HG02678 (cell line): ENCODE measurements around the gene CPNE7.
"Not testable (repeated sequence)": the region's sequence is repeated elsewhere in the genome, so short reads cannot be mapped to it uniquely, and the experiment has no call there.

Experiments
- ATAC-seq: cut with Tn5 transposase; IDR thresholded peaks from one replicate; pipeline ENCODE4 v1.9.1; 2021; ENCODE audit warnings: mild to moderate bottlenecking, moderate library complexity; ENCODE audit not compliant: unreplicated experiment

The CPNE7 gene

DNA sequence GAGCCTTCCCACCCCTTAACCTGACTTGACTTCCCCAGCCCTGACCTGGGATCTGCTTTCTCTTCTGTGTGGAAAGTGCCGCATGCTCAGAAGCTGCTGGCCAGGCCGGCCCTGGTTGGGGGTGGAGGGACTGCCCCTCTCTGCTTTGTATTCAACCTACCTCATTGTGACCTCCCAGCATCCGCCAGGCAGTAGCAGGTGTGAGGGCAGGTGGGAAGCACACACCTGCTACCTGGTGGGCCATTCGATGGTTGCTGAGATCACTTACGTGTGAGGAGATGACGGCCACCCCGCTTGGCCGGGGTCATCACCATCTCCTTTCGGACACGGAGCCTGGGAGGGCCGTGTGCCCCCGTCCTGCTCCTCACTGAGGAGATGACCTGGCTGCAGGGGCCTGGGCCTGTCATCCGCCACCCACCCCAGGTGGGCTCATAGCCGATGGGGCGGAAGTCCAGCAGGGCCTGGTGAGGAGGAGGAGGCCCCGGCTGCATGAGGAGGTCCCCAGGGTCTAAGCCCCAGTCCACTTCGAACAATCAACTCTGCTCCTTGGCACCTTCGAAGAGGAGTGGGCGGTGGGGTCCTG lies 7.1 kb downstream of the CPNE7 start:
- ATAC-seq = no peak

DNA sequence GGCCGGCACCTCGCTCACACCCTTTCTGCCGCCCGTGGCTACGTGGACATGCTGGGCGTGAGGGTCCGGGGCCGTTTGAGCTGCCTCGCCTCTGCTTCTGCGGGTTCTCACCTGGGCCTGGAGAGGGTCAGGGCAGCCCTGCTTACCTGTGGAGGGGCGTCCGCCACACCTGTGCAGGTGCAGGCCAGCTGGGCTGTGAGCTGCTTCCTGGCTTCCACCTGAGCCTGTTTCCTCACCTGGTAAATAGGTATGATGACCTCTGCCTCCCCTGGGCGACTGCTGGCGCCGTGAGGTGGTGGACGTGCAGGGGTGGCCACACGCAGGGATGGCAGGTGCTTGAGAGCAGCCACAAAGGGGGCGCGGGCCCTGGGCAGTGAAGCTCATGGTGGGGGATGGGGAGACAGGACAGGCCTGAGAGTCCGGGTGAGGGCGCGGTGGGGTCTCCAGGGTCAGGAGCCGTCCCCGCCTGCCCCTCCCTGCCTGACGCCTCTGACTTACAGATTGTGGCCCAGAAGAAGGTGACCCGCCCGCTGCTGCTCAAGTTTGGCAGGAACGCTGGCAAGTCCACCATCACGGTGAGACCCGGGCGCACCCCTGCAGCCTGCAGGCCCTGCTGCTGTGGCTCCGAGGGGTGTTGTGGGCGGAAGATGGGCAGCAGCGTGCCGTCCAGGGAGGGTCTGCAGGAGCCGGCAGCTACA lies 7.8 kb downstream of the CPNE7 start:
- no peak for ATAC-seq

DNA sequence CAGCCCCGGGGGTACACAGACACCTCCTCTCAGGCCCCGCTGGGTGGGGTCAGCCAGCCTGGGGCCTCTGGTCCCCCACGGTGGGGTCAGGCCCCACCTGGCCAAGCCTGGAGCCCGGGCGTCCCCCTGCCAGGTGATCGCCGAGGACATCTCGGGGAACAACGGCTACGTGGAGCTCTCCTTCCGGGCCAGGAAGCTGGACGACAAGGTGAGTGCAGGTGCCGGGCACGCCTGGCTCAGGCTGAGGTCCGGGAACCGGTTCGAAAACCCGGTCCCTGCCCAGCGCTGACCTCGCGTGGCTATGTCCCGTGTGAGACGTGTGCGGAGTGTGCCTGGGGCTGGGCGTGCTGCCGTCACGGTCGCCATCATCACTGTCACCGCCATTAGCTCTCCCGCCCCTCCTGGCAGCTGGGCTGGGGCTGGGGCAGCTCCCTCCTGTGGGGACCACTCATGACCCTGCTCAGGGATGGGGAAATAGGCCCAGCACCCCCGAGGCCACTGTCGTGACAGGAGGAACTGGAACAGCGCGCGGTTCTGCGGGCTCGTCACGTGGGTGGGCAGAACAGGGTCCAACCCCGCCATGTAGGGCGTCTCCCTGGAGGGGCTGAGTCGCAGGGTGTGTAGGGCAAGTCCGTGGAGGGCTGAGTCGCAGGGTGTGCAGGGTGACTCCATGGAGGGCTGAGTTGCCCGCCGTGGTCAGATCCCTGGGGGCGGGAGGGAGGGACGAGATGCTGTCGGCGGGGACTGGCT lies 8.5 kb downstream of the CPNE7 start:
- ATAC-seq = no peak

DNA sequence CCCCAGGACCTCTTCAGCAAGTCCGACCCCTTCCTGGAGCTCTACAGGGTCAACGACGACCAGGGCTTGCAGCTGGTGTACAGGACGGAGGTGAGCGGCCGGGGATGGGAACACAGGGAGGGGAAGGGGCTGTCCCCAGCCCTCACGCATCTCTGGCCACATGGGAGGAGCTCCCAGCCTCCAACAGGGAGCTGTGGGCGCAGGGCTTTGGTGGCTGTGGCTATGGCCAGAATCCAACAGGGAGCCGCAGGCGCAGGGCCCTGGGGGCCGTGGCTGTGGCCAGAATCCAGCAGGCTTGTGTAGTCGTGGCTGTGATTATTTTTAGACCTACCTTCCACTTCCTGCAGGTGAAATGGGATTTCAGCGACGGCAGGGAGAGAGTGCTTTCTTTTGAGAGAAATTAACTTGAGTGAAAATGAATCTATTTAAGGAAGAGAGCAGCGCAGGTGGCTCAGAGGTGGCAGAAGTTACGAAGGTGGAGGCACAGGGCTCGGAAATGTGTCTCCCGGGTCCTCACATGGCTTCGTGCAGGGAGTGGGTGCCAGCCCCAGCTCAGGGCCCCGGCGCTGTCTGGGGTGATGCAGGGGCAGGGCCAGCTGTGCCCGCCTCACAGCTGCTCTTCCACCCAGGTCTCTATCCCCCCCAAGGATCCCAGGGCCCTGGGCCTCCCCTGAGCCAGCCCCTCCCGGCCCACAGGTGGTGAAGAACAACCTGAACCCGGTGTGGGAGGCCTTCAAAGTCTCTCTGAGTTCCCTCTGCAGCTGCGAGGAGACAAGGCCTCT lies 9.4 kb downstream of the CPNE7 start:
- ATAC-seq = no peak

DNA sequence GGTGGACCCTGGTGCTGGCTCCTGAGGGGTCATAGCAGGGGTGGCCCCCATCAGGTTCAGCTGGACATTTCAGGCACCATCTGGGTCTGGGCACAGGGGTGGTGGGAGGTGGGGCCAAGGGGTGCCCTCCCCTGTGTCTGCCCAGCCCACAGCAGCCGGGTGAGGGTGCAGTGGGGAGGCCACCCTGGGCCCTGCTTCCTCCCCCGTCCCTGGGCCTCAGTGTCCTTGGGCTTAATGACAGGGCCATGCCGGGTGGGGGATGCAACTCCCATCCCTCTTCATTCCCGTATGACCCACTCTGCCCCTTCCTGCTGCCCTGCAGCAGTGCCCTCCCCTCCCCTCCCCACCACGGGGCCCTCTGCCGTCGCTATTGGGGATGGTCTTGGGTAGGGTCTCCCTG lies 10.7 kb downstream of the CPNE7 start:
- ATAC-seq = no peak

DNA sequence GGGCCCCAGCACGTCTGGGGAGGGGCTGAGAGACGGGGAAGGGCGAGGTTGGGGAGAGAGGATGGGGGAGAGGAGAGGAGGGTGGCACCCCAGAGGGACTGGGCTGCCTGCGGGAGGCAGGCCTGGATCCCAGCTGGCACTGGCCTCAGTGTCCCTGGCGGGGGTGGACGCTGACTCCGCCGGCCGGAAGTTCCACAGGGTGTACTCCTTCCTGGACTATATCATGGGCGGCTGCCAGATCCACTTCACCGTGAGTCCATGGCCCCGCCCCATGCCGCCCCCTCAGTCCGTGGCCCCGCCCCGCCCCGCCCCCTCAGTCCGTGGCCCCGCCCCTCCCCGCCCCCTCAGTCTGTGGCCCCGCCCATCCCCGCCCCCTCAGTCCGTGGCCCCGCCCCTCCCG lies 11.3 kb downstream of the CPNE7 start:
- ATAC-seq = no peak

DNA sequence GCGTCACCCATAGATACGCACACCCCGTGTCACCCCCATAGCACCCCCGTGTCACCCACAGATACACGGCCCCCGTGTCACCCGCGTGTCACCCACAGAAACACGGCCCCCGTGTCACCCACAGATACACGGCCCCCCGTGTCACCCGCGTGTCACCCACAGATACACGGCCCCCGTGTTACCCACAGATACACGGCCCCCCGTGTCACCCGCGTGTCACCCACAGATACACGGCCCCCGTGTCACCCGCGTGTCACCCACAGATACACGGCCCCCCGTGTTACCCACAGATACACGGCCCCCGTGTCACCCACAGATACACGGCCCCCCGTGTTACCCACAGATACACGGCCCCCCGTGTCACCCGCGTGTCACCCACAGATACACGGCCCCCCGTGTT lies 12.1 kb downstream of the CPNE7 start:
- not testable (repeated sequence) for ATAC-seq

DNA sequence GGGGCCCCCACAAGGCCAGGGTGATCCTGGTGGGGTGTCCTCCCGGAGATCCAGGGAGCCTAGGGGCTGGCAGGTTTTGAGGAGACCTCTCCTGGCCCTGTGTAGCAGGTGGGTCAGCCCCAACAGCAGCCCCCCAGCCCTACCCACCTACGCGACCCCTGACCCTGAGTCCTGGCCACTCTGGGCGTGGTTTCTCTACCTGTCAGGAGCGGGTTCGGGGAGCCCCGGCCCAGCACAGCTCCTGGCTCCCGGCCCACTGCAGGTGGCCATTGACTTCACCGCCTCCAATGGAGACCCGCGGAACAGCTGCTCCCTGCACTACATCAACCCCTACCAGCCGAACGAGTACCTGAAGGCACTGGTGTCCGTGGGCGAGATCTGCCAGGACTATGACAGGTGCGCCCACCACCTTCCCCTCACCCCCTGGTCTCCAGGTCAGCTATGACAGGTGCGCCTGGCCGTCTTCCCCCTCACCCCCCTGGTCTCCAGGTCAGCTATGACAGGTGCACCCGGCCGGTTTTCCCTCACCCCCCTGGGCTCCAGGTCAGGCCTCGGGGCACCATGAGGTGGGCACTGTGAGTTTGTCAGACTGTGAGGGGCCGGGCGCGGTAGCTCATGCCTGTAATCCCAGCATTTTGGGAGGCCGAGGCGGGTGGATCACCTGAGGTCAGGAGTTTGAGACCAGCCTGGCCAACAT lies 13.0 kb downstream of the CPNE7 start:
- ATAC-seq = no peak

DNA sequence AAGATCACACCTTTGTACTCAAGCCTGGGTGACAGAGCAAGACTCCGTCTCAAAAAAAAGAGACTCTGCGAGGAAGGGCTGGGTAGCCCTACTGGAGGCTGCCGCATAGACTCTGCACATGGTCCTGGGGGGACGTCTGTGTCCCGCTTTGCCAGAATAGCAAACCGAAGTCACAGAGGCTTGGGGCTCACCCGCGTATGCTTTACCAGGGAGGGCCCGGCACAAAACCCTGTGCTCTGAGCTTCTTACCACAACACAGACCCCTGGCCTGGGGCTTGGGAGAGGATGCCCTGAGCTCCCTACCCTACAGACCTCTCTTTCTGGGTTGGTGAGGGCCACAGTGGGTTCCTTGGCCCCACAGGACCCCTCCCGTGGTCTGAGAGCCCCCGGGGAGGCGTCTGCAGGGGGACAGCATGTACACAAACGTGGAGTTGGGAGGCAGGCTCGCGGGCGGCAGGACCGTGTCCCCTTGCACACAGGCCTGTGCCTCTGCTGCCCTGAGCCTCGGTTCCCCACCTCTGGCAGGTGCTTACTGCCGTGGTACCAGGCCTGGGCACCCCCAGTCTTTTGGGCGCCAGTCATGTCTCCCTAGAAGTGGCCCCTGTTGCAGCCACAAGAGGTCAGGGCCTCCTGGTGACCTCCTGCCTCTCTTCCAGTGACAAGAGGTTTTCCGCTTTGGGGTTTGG lies 13.8 kb downstream of the CPNE7 start:
- no peak for ATAC-seq

DNA sequence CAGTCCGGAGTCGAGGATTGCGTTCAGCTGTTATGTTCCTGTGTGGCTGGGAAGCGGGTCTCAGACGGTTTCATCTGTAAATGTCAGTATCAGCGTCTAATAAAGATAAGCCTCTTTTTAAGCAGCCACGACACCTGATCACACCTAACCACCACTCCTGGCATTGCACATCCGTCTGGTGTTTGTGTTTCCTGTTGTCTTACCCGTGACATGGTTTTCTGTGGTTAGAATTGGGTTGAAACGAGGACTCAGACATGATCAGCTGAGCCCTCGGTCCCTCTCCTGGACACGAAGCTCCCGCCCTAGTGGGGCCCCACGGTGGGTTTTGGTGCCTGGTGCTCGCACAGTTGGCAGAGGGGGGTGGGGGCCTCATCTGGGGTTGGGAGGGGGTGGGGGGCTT lies 18.3 kb downstream of the CPNE7 start:
- ATAC-seq = no peak

DNA sequence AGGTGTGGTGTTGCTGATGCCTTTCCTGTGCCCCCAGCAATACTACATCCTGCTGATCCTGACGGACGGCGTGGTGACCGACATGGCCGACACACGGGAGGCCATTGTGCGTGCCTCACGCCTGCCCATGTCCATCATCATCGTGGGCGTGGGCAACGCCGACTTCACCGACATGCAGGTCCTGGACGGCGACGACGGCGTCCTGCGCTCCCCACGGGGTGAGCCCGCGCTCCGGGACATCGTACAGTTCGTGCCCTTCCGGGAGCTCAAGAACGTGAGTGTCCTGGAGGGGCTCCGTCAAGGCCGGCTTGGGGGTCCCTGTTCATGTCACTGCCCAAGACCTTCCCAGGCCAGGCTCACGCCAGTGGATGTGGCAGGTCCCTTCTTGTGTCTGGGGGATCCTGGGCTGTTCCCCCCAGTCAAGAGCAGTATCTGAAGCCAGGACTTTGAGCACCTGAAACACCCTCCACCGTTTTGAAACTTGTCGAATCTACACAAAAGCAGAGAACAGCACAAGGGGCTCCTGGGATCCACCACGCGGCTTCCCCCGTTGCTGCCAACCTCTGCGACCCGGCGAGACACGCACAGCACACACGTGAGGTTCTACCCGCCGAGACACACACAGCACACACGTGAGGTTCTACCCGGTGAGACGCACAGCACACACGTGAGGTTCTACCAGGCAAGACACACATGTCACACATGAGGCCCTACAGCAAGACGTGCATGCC lies 19.9 kb downstream of the CPNE7 start:
- no peak for ATAC-seq

DNA sequence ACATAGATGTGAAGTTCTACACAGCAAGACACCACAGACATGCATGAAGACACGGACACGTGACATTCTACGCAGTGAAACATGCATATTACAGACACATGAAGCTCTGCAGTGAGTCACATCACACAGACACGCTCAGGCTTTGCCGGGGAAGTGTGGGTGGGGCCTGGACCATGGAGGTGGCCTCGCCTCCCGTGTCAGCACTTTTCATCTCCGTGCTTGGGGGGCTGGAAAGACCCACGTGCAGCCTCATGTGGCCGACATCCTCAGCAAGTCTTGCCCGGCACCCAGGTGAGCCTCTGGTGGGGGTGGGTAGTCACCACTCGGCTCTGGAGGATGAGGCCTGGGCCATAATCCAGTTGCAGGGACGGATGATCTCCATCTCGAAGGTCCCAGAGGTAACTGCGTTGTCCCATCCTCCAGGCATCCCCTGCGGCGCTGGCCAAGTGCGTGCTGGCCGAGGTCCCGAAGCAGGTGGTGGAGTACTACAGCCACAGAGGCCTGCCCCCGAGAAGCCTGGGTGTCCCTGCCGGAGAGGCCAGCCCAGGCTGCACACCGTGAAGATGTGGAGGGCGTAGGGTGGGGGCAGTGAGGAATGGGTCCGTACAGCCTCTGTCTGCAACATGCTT lies 20.6 kb downstream of the CPNE7 start:
- ATAC-seq = no peak

DNA sequence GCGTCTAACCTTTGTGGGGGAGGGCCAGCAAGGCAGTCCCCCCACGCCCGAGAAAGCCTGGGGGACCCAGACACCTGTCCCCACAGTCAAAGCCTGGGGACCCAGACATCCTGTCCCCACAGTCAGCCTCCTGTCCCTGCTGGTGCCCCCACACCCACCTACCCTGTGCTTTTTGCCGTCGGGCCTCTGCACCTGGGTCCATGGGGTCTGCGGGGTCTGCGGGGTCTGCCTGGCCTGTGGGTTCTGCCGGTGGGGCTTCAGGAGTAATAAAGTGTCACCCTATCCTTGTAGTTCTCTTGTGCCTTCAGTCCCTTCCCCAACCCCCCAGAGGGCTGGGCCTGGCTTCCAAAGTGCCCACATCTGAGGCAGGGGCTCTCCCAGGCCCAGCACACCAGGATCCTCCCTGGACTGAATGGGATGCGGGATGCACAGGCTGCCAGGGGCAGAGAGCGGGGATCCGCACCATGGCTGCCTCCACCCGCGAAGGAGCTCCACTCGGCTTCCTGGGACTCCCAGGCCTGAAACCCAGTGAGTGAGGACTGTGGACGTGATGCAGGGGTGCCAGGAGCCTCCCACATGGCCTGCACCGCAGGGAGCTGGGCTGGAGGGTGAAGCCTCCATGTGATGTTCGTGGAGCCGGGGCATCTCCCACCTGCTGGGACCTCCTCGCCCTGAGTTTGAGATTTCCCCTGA lies 21.5 kb downstream of the CPNE7 start:
- no peak for ATAC-seq

DNA sequence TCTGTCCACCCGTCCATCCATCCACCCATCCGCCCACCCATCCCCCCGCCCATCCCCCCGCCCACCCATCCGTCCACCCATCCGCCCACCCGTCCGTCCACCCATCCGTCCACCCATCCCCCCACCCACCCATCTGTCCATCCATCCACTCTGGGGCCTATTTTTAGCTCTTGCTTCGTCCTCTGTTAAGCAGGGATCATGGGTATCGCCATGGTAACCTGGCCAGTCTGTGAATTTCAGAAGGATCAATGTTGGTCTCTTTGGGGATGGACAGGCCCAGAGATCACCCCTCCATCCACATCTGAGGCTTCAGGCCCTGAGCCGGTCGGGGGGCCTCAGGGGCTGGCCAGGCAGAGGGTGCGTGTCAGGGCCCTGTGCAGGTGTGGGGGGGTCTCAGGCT lies 22.6 kb downstream of the CPNE7 start:
- no peak for ATAC-seq

DNA sequence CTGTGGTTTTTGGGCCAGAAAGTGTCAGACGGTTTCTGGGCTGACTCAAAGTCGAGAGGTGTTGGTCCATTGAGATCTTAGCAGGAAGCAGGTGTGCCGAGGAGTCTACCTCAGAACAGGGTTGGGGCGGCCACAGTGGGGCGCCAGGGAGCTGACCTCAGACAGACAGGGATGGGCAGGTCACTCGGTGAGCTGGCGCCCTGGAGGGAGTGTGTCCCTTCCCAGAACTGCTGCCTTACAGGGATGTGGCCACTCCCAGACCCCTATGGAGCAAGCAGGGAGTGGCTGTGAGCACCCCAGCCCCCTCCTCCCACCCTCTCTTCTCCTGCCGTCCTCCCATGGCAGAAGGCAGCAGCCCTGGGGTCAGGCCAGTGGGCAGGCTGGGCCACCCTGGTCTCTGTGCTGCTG lies 23.9 kb downstream of the CPNE7 start:
- ATAC-seq = no peak

DNA sequence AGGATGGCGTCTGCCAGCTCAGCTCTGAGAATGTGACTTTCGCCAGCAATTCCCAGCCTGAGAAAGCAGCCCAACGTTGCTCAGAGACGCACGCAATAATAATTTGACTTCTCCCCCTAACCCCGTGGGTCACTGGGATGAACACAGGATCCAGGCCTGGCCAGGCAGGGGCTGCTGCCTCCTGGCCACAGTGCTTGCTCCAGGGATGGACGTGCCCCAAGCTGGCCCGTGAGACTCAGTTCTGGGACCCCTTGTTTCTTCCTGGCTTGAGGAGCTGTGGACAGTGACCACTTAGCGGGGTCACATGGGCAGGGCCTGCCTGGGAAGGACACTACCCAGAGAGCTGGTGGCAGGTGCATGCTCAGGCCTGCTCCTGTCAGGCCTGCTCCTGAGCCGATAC lies 24.3 kb downstream of the CPNE7 start:
- ATAC-seq = no peak

DNA sequence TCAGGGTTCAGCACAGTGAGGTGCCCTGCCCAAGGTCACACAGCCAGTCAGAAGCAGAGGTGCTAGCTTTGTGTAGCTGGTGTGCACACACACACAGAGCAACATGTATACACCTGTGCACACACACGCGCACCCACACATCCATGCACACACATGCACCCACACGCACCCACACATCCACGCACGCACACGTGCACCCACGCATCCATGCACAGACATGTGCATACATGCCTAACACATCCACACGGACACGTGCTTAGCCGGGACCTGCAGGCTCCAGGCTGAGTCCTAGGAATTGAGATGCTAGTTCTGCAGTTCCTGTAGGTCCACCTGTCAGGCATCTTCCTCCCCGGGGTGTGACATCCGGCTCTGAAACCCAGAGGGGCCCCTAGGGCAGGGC lies 24.9 kb downstream of the CPNE7 start:
- no peak for ATAC-seq

DNA sequence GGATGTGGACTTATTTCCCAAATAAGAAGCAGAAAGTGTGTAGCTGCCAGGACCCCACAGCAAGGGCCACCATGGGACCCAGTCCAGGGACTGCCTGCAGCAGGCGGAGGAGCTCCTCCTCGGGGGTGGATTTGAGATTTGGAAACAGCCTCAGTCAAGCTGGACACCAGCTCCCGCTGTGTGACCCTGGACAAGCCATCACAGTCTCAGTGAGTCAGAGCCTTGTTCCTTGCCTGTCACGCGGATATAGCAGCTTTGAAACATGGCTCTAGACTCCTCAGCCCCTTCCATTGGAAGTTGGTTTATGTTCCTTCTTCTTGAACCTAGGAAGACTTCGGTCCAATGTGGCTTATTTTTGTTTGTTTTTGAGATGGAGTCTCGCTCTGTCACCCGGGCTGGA lies 25.4 kb downstream of the CPNE7 start:
- no peak for ATAC-seq

DNA sequence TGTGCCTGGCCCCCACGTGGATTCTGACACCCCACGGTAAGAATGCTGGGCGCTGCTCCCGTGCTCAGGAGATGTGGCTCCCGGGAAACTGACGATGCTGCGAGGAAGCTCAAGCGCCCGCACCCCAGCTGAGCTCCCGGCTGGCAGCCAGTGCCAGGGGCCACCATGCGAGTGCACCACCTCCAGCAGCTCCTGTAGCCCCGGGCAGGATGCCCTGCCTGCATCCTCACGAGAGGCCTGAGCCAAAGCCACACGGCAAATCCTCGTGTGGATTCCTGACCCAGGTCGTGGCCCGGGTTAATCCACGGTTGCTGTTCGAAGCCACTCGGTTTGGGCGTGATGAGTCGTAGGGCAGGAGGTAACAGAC lies 26.3 kb downstream of the CPNE7 start:
- ATAC-seq = no peak
